GM21360 (cell line): ENCODE data around the gene FADS1.

Experiments
- ATAC-seq: cut with Tn5 transposase; IDR thresholded peaks from one replicate; pipeline ENCODE4 v1.9.1; 2021; ENCODE audit warnings: mild to moderate bottlenecking, moderate library complexity; ENCODE audit not compliant: unreplicated experiment

FADS1 gene

GRCh38 chr11:61846362-61847020 is 29.7 kb upstream of the FADS1 start:
- ATAC-seq, result no peak

- no peak for ATAC-seq
Measured at GRCh38 chr11:61844909-61845565, 28.2 kb upstream of the FADS1 start.

- ATAC-seq, result no peak
Measured at GRCh38 chr11:61842528-61842820, 25.7 kb upstream of the FADS1 start.

GRCh38 chr11:61841636-61842527 is 25.1 kb upstream of the FADS1 start:
- ATAC-seq, result no peak

GRCh38 chr11:61840371-61840770 is 23.6 kb upstream of the FADS1 start:
- no peak for ATAC-seq

GRCh38 chr11:61839742-61840141 is 22.9 kb upstream of the FADS1 start:
- no peak for ATAC-seq

GRCh38 chr11:61838921-61839320 is 22.1 kb upstream of the FADS1 start:
- ATAC-seq, result no peak

GRCh38 chr11:61838501-61838900 is 21.7 kb upstream of the FADS1 start:
- ATAC-seq, result no peak

- ATAC-seq, result no peak
Measured at GRCh38 chr11:61837411-61838005, 20.7 kb upstream of the FADS1 start.

- ATAC-seq, result no peak
Measured at GRCh38 chr11:61836193-61836592, 19.4 kb upstream of the FADS1 start.

- ATAC-seq, result peak; percentile 80
Measured at GRCh38 chr11:61834278-61835048, 17.7 kb upstream of the FADS1 start.

GRCh38 chr11:61833926-61834277 is 17.1 kb upstream of the FADS1 start:
- no peak for ATAC-seq

- ATAC-seq, result no peak
Measured at GRCh38 chr11:61833471-61833870, 16.7 kb upstream of the FADS1 start.

GRCh38 chr11:61832754-61833153 is 16.0 kb upstream of the FADS1 start:
- no peak for ATAC-seq

GRCh38 chr11:61832207-61832606 is 15.4 kb upstream of the FADS1 start:
- no peak for ATAC-seq

GRCh38 chr11:61830237-61831105 is 13.7 kb upstream of the FADS1 start:
- ATAC-seq, result no peak

- no peak for ATAC-seq
Measured at GRCh38 chr11:61829806-61830205, 13.0 kb upstream of the FADS1 start.

GRCh38 chr11:61828629-61829407 is 12.0 kb upstream of the FADS1 start:
- no peak for ATAC-seq

- no peak for ATAC-seq
Measured at GRCh38 chr11:61828379-61828628, 11.5 kb upstream of the FADS1 start.
